CD4-positive, alpha-beta T cell treated with Interleukin-15 for 1 hour (primary cell): ENCODE measurements around the gene FGGY.
"Not testable (repeated sequence)": the region's sequence is repeated elsewhere in the genome, so short reads cannot be mapped to it uniquely, and the experiment has no call there.

Experiments used
- DNase-seq: peaks from one replicate; pipeline ENCODE4 v3.0.0-alpha.2; 2020

The FGGY gene

GRCh38 chr1:59718064-59718988 lies 421.4 kb downstream of the FGGY start:
- DNase-seq, result no peak

DNA sequence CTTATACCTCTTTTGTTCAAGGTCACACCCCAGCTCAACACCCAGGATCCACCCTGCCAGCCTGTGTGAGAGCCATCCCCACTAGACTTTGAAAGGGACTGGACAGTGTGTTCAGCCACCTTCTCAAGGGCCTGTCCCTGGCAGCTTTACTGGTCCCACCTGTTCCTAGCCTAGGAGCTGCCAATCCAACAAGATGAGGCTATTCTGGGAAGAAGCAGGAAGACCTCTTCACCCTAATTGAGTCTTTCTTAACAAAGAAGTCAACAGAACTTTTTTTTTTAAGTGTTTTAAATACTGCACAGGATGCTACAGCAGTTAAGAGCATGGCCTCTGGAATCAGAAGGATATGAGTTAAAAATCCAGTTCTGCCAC lies 422.1 kb downstream of the FGGY start:
- DNase-seq, result no peak

- DNase-seq, result no peak
Measured at GRCh38 chr1:59720326-59721115, 423.6 kb downstream of the FGGY start.

DNA sequence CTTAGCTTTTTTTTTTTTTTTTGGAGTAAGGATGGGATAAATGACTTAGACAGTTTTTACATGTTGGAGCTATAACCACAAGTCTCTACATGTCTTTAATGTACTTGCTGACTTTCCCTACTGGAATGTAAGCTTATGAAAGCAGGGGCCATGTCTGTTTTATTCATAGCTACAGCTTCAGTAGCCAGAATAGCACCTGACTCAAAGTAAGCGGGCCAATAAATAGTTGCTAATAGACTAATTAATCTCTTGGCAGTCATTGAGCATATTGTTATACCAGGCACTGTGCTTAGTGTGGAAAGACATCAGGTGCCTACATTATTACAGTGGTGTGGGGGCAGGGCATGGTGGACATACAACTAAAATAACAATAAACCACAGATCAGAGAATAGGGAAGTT lies 433.4 kb downstream of the FGGY start:
- no peak for DNase-seq

GRCh38 chr1:59730759-59731478 lies 434.0 kb downstream of the FGGY start:
- DNase-seq, result no peak

DNA sequence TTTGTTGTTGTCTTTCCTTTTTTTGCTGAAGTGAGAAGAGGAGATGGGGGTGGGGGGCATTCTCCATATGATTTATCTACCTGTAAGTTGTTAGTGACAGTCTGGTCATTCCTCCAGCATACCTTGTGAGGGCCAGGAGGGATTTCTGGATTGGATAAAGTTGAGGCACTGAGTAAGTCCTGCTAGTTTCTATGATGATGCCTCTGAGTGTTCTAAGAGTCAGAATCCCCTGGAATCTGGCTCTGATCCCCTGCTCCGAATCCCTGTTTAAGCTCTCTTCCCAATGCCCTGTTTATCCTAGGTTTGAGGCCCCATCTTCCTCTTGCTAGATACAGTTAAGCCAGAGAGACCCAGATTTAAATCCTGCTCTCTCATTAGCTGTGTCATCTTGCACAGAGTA lies 434.7 kb downstream of the FGGY start:
- no peak for DNase-seq

- no peak for DNase-seq
Measured at GRCh38 chr1:59732214-59732955, 435.5 kb downstream of the FGGY start.

DNA sequence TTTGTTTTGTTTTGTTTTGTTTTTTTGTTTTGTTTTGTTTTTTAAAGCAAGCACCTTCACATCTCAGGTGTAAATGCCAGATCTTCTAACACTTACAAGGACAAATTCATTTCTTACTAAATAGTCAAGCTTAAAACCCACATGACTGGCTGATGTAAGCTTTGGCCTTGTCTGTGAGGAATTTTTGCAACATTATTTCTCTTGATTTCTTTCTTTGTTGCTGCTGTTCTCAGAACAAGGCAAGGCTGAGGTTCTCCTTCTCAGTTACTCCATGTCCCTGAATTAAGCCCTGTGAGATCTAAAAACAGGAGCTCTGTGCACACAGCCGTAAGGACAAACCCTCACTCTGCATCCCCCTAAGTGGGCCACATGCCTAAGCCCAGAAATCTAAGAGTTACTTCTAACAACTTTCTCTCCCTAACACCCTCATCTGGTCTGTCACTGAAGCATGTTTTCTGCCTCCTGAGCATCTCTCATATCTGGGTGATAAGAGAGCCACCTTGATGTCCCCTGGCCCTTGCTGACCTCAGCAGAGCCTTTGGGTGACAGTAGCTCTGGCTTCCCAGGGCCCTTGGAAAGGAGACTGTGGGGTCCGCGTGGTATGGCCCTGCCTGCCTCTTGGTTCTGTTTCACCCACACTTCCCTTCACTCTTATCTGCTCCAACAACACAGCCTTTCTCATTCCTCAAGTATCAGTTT lies 436.7 kb downstream of the FGGY start:
- no peak for DNase-seq

GRCh38 chr1:59735927-59736326 lies 439.0 kb downstream of the FGGY start:
- DNase-seq, result not testable (repeated sequence)

DNA sequence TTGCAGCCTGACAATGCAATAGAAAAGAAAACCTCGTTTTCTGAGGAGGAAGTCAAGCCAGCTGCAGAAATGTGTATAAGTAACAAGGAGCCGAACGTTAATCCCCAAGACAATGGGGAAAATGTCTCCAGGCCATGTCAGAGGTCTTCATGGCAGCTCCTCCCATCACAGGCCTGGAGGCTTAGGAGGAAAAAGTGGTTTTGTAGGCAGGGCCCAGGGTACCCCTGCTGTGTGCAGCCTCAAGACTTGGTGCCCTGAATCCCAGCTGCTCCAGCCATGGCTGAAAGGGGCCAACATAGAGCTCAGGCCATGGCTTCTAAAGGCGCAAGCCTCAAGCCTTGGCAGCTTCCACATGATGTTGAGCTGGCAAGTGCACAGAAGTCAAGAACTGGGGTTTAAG lies 439.9 kb downstream of the FGGY start:
- no peak for DNase-seq

DNA sequence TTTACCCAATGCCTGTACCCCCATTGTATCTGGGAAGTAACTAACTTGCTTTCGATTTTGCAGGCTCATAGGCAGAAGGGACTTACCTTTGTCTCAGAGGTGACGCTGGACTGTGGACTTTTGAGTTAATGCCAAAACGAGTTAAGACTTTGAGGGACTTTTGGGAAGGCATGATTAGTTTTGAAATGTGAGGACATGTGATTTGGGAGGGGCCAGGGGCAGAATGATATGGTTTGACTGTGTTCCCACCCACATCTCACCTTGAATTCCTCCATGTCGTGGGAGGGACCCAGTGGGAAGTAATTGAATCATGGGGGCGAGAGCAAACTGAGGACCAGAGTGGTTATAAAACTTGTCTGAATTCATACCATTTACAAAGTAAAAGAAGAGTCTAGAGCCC lies 440.7 kb downstream of the FGGY start:
- DNase-seq, result no peak

DNA sequence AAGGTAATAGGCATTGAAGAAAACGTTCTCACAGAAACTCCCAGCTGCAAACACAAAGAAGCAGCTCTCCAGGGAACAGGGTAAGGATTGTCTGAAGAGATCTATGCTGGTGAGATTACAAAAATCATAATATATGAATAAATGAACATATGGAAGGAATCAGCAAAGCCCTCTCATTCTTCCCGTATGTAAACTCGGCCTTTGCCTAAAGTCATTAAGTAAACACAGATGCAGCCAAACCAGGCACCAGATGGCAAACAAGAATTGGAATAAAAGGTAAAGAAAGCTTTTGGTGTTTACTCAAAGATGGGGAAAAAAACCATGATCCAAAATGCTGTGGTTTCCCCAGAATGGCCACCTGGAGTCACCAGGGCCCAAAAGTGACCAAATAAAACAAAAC lies 441.3 kb downstream of the FGGY start:
- no peak for DNase-seq

GRCh38 chr1:59738591-59739015 lies 441.7 kb downstream of the FGGY start:
- no peak for DNase-seq

GRCh38 chr1:59739111-59739510 lies 442.2 kb downstream of the FGGY start:
- no peak for DNase-seq

DNA sequence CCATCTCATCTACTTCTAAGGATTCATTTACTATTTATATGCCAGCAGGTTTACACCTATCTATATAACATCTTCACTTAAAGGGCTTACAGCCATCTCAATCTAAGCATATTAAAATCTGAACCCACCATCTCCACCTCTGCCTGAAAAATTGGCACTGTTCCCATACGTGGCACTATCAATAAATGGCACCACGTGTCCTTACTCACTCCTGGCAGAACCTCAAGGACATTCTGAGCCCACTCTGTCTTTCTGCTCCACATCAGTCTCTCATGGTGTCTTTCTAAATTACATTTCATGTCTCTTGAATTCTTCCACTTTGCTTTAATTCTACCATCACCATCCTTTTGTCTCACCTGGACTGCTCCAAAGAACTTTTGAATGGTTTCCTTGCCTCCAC lies 445.6 kb downstream of the FGGY start:
- DNase-seq, result no peak

DNA sequence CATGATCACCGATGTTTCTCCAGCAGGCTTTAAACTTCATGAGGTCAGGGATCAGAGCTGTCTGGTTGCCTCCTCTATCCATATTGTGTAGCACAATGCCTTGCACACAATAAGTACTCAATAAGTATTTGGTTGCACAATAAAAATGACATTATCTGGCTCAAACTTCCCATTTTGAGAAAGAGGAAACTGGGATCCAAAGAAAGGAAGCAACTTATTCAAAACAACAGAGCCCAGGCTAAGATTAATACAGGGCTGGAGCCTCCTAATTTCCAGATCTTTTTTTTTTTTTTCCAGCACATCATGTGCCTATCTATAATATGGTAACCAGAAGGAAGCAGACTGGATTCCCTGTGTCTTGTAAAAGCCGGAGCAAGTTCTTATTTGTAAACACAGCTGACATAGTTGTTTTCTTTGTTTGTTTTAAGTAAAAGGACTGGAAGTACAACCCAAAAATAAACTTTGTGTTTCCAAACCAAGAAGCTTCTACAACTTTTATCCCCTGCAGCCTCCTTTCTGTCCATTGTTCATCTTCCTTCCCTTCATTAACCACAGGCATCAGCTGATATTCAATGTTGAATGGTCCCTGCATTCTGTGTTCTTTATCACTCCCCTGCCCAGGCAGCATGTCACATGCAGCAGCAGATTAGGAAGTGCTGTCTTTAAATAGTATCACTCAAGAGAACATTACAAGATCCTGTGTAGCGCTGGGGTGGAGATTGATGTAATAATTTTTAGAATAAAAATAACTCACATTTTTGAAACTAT lies 446.6 kb downstream of the FGGY start:
- DNase-seq, result no peak

GRCh38 chr1:59747420-59748024 lies 450.6 kb downstream of the FGGY start:
- no peak for DNase-seq

GRCh38 chr1:59748123-59748522 lies 451.2 kb downstream of the FGGY start:
- DNase-seq, result no peak

DNA sequence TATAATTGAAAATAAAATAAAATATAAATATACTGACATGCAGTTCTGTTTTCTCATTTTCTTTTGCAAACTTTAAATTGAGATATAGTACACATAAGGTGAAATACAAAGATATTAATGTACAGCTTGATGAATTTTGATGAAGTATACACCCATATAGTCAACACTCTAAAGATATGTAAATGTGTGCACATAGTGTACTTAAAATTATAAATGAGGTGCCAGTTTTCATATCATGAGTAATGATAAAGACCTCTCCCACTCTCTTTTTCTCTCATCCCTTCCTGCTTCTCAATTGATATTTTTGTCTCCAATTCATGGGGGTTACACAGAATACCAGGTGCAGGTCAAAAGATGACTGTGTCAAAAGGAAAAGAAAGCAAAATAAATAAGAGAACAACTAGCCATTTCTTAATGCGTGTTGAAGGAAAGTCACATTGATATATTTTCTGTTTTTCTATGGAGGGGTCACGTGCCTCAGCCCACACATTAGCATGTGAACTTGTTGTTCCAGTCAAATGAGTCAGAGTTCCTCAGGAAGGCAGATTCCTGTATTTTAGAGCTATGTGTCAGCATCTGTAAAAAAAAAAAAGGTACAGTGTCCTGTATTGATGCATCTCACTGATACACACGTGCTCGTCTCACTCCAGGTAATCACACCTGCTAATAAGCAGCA lies 453.6 kb downstream of the FGGY start:
- DNase-seq, result no peak

GRCh38 chr1:59751004-59751395 lies 454.1 kb downstream of the FGGY start:
- no peak for DNase-seq
